ENCODE results near the gene NSUN7.

DNA sequence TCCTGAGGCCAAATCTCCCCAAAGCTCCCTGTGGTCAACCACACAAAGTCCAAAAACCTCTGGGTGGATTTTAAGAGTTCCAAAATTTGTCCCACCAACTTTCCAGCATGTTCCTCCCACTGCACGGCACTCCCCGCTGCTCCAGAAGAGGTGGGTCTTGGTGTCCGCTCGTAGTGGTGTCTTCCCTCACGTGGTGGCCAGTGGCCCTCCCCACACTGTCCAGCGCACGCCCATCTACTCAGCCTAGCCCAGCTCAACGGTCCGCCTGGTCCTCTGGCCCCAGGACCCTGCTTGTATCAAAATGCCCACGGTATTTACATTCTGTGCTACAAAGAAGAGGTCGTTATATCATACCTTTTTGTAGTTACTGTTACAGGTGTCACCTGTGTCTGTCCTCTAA lies 83.5 kb downstream of the NSUN7 start:
- TF ChIP-seq ZNF48 (tag by site-specific recombination; IDR thresholded peaks at IDR 0.05) (no peak), ZNF701 (tag by site-specific recombination; IDR thresholded peaks at IDR 0.05) (no peak)
- TF ChIP-seq, protein P1, sequence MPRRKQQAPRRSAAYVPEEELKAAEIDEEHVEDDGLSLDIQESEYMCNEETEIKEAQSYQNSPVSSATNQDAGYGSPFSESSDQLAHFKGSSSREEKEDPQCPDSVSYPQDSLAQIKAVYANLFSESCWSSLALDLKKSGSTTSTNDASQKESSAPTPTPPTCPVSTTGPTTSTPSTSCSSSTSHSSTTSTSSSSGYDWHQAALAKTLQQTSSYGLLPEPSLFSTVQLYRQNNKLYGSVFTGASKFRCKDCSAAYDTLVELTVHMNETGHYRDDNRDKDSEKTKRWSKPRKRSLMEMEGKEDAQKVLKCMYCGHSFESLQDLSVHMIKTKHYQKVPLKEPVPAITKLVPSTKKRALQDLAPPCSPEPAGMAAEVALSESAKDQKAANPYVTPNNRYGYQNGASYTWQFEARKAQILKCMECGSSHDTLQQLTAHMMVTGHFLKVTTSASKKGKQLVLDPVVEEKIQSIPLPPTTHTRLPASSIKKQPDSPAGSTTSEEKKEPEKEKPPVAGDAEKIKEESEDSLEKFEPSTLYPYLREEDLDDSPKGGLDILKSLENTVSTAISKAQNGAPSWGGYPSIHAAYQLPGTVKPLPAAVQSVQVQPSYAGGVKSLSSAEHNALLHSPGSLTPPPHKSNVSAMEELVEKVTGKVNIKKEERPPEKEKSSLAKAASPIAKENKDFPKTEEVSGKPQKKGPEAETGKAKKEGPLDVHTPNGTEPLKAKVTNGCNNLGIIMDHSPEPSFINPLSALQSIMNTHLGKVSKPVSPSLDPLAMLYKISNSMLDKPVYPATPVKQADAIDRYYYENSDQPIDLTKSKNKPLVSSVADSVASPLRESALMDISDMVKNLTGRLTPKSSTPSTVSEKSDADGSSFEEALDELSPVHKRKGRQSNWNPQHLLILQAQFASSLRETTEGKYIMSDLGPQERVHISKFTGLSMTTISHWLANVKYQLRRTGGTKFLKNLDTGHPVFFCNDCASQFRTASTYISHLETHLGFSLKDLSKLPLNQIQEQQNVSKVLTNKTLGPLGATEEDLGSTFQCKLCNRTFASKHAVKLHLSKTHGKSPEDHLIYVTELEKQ (tag by site-specific recombination; IDR thresholded peaks at IDR 0.05; ENCODE audit: borderline replicate concordance), result no peak
